ENCODE measurements around the gene ZNF793. TPM values are rescaled to one million over a fixed set of nuclear protein-coding genes. Genes with fewer than 3 reads are reported as not detected.
A peak's percentile ranks its signal among the peaks of the same experiment; 100 is the strongest.

Gene ZNF793
- total RNA-seq, 1 experiment from 2014 or later: 16.3 TPM

DNA sequence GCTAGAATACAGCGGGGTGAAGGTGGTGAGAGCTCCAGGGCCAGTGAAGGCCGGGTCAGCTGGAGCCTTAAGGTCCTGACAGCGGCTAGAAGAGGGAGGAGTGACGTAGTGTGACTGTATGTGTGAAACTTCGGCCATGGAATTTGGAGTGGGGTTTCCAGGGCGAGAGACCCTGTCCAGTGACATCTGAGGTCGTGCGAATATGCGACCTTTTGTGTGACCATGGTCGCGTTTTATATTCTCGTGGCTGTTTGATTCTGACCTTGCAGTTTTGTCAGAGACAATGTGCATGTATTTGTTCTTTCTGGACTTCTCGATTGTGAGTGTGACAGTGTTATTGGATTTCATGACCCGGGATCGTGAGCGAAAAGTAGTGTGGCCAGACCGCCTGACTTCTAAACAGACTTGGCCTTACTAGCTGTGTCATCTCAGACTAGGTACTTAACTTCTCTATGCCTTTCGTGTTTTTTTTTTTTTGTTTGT is 39.1 kb upstream of the ZNF793 start (continued):
- TF ChIP-seq, protein P1, sequence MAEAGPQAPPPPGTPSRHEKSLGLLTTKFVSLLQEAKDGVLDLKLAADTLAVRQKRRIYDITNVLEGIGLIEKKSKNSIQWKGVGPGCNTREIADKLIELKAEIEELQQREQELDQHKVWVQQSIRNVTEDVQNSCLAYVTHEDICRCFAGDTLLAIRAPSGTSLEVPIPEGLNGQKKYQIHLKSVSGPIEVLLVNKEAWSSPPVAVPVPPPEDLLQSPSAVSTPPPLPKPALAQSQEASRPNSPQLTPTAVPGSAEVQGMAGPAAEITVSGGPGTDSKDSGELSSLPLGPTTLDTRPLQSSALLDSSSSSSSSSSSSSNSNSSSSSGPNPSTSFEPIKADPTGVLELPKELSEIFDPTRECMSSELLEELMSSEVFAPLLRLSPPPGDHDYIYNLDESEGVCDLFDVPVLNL (CRISPR knock-in tag; IDR thresholded peaks at IDR 0.05; ENCODE audit: borderline replicate concordance, low read depth): no peak
- TF ChIP-seq NR3C1 (CRISPR knock-in tag; conservative IDR thresholded peaks at IDR 0.05; ENCODE audit: low read depth) (no peak), ATF1 (CRISPR knock-in tag; IDR thresholded peaks at IDR 0.05) (no peak), ZNF232 (CRISPR knock-in tag; IDR thresholded peaks at IDR 0.05) (0 out of 2 replicates have a peak, but pooled peaks have one; percentile 30), FOXP1 (CRISPR knock-in tag; IDR thresholded peaks at IDR 0.05; ENCODE audit: borderline replicate concordance) (no peak)
- TF ChIP-seq, protein P2, sequence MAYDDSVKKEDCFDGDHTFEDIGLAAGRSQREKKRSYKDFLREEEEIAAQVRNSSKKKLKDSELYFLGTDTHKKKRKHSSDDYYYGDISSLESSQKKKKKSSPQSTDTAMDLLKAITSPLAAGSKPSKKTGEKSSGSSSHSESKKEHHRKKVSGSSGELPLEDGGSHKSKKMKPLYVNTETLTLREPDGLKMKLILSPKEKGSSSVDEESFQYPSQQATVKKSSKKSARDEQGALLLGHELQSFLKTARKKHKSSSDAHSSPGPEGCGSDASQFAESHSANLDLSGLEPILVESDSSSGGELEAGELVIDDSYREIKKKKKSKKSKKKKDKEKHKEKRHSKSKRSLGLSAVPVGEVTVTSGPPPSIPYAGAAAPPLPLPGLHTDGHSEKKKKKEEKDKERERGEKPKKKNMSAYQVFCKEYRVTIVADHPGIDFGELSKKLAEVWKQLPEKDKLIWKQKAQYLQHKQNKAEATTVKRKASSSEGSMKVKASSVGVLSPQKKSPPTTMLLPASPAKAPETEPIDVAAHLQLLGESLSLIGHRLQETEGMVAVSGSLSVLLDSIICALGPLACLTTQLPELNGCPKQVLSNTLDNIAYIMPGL (CRISPR knock-in tag; IDR thresholded peaks at IDR 0.05): no peak

DNA sequence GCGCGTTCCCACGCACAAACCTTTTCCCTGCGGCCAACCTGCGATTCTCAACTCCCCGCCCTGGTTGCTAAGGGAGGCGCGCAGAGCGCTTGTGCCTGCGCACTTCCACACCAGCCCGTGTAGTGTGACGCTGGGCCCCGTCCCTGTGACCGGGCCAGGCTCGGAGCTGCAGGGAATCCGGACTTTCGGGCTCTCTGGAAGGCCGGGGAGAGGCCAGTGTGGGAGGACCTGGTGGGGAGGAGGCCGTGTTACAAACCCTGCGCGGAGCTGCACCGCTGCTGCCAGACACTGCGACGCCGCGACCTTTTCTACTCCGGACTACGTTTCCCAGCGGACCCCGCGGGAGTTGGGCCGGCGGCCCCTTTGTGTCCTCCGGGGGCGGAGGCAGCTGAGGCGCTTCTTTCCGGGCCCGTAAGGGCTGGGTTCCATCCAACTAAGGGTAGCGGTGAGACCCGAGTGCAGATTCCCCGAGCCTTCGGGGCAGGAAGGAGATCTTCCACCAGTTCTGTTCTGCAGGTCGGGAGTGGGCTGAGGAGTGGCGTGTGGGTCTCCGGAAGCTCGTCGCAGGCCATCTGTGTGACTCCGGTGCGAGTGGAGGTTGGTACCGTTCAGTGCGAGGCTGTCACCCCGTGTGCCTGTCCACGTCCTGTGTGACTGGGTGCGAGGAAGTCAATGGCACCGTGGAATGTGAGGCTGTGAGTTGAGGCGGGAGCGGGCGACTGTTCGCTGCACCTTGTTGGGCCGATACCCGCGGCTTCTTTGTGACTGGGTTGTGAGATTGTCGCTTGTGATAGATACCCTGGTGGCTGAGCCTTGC is 37.6 kb upstream of the ZNF793 start, which contains the start of gene ZNF570:
ZNF570 (plus strand) TSS at position 396 of the 817 bp plus-strand sequence. CDS start 999 bp downstream, outside the sequence.
- Mint-ChIP-seq H3K27me3 (ENCODE audit: low read depth) (no peaks in the 10 kb centered on the region), H3K9me3 (no peaks in the 10 kb centered on the region), H3K27ac (peak within 1 kb of the TSS; percentile 66), H3K4me1 (peaks cover 14% of the 10 kb centered on the region), H3K36me3 (peaks cover 9% of the 10 kb centered on the region), H3K4me3 (peak within 1 kb of the TSS; percentile 98)
- ChIA-PET POLR2A (interaction anchor here (0.9 to 1.2 kb wide), 3 partner anchors 37 to 135 kb away, joined by 3 to 5 read pairs (median 5); partner anchors contain the start of genes ZNF540, ZNF571 and ZNF793), CTCF (interaction anchor here (0.5 to 0.7 kb wide), 3 partner anchors 83 to 665 kb away, joined by 3 read pairs; partner anchors contain the start of genes ZNF540 and ZNF571)
- peak; percentile 91 for DNase-seq (ENCODE audit: low spot score)
- peak; percentile 82 for ATAC-seq
- TF ChIP-seq SMAD3 (CRISPR knock-in tag; IDR thresholded peaks at IDR 0.05; ENCODE audit: borderline replicate concordance) (peak; percentile 42; the same call in 1 of the 2 replicates), KAT7 (CRISPR knock-in tag; IDR thresholded peaks at IDR 0.05; ENCODE audit: borderline replicate concordance) (peak; percentile 84; the same call in 1 of the 2 replicates), ETV6 (CRISPR knock-in tag; IDR thresholded peaks at IDR 0.05) (0 out of 2 replicates have a peak, but pooled peaks have one; percentile 19), ZNF232 (CRISPR knock-in tag; IDR thresholded peaks at IDR 0.05) (no peak), NFE2L1 (CRISPR knock-in tag; IDR thresholded peaks at IDR 0.05) (0 out of 2 replicates have a peak, but pooled peaks have one; percentile 12), CBFB (CRISPR knock-in tag; IDR thresholded peaks at IDR 0.05; ENCODE audit: low read depth) (no peak), GABPB1 (CRISPR knock-in tag; IDR thresholded peaks at IDR 0.05) (0 out of 2 replicates have a peak, but pooled peaks have one; percentile 52), SP1 (CRISPR knock-in tag; conservative IDR thresholded peaks at IDR 0.05) (peak; percentile 58; the same call in 1 of the 2 replicates)
- TF ChIP-seq, protein P3, sequence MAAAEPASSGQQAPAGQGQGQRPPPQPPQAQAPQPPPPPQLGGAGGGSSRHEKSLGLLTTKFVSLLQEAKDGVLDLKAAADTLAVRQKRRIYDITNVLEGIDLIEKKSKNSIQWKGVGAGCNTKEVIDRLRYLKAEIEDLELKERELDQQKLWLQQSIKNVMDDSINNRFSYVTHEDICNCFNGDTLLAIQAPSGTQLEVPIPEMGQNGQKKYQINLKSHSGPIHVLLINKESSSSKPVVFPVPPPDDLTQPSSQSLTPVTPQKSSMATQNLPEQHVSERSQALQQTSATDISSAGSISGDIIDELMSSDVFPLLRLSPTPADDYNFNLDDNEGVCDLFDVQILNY (CRISPR knock-in tag; IDR thresholded peaks at IDR 0.05): 0 out of 2 replicates have a peak, but pooled peaks have one; percentile 59
- TF ChIP-seq, protein P4, sequence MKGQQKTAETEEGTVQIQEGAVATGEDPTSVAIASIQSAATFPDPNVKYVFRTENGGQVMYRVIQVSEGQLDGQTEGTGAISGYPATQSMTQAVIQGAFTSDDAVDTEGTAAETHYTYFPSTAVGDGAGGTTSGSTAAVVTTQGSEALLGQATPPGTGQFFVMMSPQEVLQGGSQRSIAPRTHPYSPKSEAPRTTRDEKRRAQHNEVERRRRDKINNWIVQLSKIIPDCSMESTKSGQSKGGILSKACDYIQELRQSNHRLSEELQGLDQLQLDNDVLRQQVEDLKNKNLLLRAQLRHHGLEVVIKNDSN (CRISPR knock-in tag; IDR thresholded peaks at IDR 0.05): 0 out of 2 replicates have a peak, but pooled peaks have one; percentile 28
- TF ChIP-seq, protein P5, sequence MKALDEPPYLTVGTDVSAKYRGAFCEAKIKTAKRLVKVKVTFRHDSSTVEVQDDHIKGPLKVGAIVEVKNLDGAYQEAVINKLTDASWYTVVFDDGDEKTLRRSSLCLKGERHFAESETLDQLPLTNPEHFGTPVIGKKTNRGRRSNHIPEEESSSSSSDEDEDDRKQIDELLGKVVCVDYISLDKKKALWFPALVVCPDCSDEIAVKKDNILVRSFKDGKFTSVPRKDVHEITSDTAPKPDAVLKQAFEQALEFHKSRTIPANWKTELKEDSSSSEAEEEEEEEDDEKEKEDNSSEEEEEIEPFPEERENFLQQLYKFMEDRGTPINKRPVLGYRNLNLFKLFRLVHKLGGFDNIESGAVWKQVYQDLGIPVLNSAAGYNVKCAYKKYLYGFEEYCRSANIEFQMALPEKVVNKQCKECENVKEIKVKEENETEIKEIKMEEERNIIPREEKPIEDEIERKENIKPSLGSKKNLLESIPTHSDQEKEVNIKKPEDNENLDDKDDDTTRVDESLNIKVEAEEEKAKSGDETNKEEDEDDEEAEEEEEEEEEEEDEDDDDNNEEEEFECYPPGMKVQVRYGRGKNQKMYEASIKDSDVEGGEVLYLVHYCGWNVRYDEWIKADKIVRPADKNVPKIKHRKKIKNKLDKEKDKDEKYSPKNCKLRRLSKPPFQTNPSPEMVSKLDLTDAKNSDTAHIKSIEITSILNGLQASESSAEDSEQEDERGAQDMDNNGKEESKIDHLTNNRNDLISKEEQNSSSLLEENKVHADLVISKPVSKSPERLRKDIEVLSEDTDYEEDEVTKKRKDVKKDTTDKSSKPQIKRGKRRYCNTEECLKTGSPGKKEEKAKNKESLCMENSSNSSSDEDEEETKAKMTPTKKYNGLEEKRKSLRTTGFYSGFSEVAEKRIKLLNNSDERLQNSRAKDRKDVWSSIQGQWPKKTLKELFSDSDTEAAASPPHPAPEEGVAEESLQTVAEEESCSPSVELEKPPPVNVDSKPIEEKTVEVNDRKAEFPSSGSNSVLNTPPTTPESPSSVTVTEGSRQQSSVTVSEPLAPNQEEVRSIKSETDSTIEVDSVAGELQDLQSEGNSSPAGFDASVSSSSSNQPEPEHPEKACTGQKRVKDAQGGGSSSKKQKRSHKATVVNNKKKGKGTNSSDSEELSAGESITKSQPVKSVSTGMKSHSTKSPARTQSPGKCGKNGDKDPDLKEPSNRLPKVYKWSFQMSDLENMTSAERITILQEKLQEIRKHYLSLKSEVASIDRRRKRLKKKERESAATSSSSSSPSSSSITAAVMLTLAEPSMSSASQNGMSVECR (CRISPR knock-in tag; IDR thresholded peaks at IDR 0.05; ENCODE audit: borderline replicate concordance): peak; percentile 57; the same call in 1 of the 2 replicates
- TF ChIP-seq, protein P6, sequence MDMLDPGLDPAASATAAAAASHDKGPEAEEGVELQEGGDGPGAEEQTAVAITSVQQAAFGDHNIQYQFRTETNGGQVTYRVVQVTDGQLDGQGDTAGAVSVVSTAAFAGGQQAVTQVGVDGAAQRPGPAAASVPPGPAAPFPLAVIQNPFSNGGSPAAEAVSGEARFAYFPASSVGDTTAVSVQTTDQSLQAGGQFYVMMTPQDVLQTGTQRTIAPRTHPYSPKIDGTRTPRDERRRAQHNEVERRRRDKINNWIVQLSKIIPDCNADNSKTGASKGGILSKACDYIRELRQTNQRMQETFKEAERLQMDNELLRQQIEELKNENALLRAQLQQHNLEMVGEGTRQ (CRISPR knock-in tag; IDR thresholded peaks at IDR 0.05): no peak
- TF ChIP-seq, protein P7, sequence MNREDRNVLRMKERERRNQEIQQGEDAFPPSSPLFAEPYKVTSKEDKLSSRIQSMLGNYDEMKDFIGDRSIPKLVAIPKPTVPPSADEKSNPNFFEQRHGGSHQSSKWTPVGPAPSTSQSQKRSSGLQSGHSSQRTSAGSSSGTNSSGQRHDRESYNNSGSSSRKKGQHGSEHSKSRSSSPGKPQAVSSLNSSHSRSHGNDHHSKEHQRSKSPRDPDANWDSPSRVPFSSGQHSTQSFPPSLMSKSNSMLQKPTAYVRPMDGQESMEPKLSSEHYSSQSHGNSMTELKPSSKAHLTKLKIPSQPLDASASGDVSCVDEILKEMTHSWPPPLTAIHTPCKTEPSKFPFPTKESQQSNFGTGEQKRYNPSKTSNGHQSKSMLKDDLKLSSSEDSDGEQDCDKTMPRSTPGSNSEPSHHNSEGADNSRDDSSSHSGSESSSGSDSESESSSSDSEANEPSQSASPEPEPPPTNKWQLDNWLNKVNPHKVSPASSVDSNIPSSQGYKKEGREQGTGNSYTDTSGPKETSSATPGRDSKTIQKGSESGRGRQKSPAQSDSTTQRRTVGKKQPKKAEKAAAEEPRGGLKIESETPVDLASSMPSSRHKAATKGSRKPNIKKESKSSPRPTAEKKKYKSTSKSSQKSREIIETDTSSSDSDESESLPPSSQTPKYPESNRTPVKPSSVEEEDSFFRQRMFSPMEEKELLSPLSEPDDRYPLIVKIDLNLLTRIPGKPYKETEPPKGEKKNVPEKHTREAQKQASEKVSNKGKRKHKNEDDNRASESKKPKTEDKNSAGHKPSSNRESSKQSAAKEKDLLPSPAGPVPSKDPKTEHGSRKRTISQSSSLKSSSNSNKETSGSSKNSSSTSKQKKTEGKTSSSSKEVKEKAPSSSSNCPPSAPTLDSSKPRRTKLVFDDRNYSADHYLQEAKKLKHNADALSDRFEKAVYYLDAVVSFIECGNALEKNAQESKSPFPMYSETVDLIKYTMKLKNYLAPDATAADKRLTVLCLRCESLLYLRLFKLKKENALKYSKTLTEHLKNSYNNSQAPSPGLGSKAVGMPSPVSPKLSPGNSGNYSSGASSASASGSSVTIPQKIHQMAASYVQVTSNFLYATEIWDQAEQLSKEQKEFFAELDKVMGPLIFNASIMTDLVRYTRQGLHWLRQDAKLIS (CRISPR knock-in tag; IDR thresholded peaks at IDR 0.05; ENCODE audit: borderline replicate concordance): no peak

Data from WTC11 (cell line).